Heart left ventricle (tissue), 16 donors: ENCODE measurements around the gene TBC1D2. TPM values are rescaled to one million over a fixed set of nuclear protein-coding genes. Genes with fewer than 3 reads are reported as not detected.

Experiments
- ATAC-seq, 4 donors: fragments of 200-7000 bp; cut with Tn5 transposase; one replicate each; pipeline ENCODE4 v1.9.1; 2020 to 2022; ENCODE audit warnings: moderate library complexity in 4 of 4, mild to moderate bottlenecking in 3 of 4, moderate number of reproducible peaks in 1 of 4
- DNase-seq, 5 donors: peaks; one replicate each; pipeline ENCODE4 v3.0.0-alpha.2; 2020
- H3K27ac ChIP-seq, 12 donors: fragments of 200-600 bp; sonication (generic) in 4 of 12; one replicate each; pipeline versions ENCODE4 v1.5.0 to v1.8.0; 2016 to 2022; ENCODE audit warnings: mild to moderate bottlenecking in 2 of 12
- H3K27me3 ChIP-seq, 9 donors: fragments of 200-600 bp; sonication (generic) in 2 of 9; one replicate each; pipeline versions ENCODE4 v1.5.1 to v1.8.0; 2016 to 2022; ENCODE audit warnings: mild to moderate bottlenecking in 3 of 9
- H3K36me3 ChIP-seq, 9 donors: fragments of 200-600 bp; sonication (generic) in 2 of 9; one replicate each; pipeline versions ENCODE4 v1.5.0 to v1.8.0; 2018 to 2022; ENCODE audit warnings: mild to moderate bottlenecking in 2 of 9
- H3K4me1 ChIP-seq, 12 donors: fragments of 200-600 bp; sonication (generic) in 4 of 12; one replicate each; pipeline versions ENCODE4 v1.5.0 to v1.8.0; 2016 to 2022; ENCODE audit warnings: mild to moderate bottlenecking in 3 of 12
- H3K4me3 ChIP-seq, 12 donors: fragments of 200-600 bp; sonication (generic) in 4 of 12; one replicate each; pipeline versions ENCODE4 v1.5.0 to v1.8.0; 2017 to 2022; ENCODE audit warnings: mild to moderate bottlenecking in 9 of 12, moderate library complexity in 4 of 12
- H3K9me3 ChIP-seq, 12 donors: fragments of 200-600 bp; sonication (generic) in 4 of 12; one replicate each; pipeline versions ENCODE4 v1.5.0 to v1.8.0; 2016 to 2022; ENCODE audit warnings: mild to moderate bottlenecking in 1 of 12
- POLR2A ChIP-seq, 2 donors: fragments of 450-650 bp; IDR thresholded peaks; one replicate each; pipeline ENCODE4 v1.6.1; 2017; ENCODE audit warnings: antibody characterized with exemption in 2 of 2, mild to moderate bottlenecking in 2 of 2, moderate library complexity in 2 of 2
- WGBS, 4 donors: extraction: QIAGEN DNeasy Blood & Tissue Kit in 2 of 4; methylation state at CpG; one replicate each; pipeline versions ENCODE4 v1.1.5 to v1.1.7; 2013 to 2018; 5-methylcytosine and 5-hydroxymethylcytosine counted together
- intact Hi-C, 10 donors: fragments of 100-400 bp; cut with DNase I; formaldehyde crosslinking; loops; one replicate each; pipeline versions ENCODE4 v1.11.1 to v1.14.2; 2022
- polyA plus RNA-seq, 2 donors: library from polyadenylated mRNA; stranded (reverse); fragments of 200-250 nt; gene quantifications; one replicate each; pipeline ENCODE4 v1.2.3, GENCODE V29; 2013
- total RNA-seq, 9 donors: library from RNA; depleted of rRNA in 2 of 9; stranded (reverse); fragments of >200 nt in 2 of 9; fragmentation: NEBNext Ultra II Directional in 3 of 9; extraction: Animal tissue kit (Norgen Biotek cat#: 25700) in 3 of 9; gene quantifications; one replicate each; pipeline versions ENCODE4 v1.1.0 to v1.2.4, GENCODE V29; 2016 to 2023
- TF ChIP-seq, protein P1 (sequence below), 12 donors: fragments of 200-600 bp; sonication (generic) in 4 of 12; IDR thresholded peaks; one replicate each; pipeline versions ENCODE4 v1.5.0 to v1.8.0; 2018 to 2022; ENCODE audit warnings: antibody characterized with exemption in 12 of 12, mild to moderate bottlenecking in 5 of 12
- donor health status: ischemic (EF 13 %, LVEDD 7.1; RV severe dilation, severe dysfunction).
- donor health status: healthy with polysubstance abuse.
- donor health status: DM: no; HTN: yes; CAD: no.
- donor health status: DM: no; HTN: no; CAD: no.
- donor health status: ischemic (EF 25% LVEDD 6.9; RV normal size, moderate dysfunction).
- donor health status: ischemic (EF 25% LVEDD 5.7; RV mildly dilated, moderate dysfunction).
- donor health status: healthy.
- donor health status: DM: yes; HTN: yes; CAD: no.
- donor health status: ischemic (EF 35%, LVEDD 5.7; RV mildly dilated, moderate dysfunction).
- donor health status: nonischemic (EF 11% LVEDD 7.7; RV severe dilation, severe dysfunction).
- donor health status: DM: yes; HTN: yes; CAD: no.
- donor health status: PGD.
- donor health status: ischemic (EF 29% LVEDD 5.4; RV normal size, mild dysfunction).
- donor health status: nonischemic (EF 23%, LVEDD 6.1; RV moderate dilation, normal function).

TBC1D2 gene
- total and polyA plus RNA-seq, 11 donors: 1.1 to 9.4 (median 2.2) TPM

DNA sequence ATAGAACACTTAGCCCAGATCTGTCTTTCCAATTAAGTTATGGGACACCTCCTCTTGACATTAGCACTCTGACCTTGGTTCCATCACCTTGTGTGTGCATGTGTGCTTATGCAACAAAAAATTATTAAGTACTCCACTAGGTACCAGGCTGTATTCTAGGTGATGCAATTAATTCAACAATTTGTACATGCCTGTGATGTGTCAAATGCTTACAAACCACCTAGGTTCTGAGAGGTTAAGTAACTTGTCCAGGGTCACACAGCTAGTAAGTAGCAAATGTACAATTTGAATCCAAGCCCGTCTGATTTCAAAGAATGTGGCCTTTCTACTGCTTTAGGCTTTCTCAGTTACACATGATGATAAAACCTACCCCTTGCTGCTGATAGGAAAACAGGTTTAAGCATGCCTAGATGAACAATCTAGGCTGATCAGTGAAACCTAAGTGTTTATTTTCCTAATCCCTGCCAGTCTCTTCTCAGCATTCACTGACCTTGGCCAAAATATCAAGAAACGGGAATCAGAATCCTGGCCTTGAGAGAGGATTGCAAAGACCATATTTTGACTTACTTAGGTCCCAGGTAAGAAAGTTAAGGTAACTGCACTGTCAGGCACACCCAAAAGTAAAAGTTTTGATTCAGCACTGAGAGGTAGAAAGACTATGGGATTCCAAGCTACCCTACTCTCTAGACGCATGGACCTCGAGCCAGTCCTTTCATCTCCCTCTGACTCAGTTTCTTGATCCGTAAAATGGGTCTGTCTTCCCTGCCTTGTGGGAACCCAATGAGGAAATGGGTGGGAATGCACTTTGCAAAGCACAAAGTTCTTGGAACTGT lies 1.0 kb downstream of the TBC1D2 start:
- peaks cover 0 to 61% (median 16%) of the 10 kb centered on the region in 12 donors for H3K4me1 ChIP-seq

GRCh38 chr9:98253565-98253964 lies 1.9 kb downstream of the TBC1D2 start:
- H3K4me3 ChIP-seq: peak overlapping the region in 1 of 12 donors; percentile 97
- TF ChIP-seq, protein P1, sequence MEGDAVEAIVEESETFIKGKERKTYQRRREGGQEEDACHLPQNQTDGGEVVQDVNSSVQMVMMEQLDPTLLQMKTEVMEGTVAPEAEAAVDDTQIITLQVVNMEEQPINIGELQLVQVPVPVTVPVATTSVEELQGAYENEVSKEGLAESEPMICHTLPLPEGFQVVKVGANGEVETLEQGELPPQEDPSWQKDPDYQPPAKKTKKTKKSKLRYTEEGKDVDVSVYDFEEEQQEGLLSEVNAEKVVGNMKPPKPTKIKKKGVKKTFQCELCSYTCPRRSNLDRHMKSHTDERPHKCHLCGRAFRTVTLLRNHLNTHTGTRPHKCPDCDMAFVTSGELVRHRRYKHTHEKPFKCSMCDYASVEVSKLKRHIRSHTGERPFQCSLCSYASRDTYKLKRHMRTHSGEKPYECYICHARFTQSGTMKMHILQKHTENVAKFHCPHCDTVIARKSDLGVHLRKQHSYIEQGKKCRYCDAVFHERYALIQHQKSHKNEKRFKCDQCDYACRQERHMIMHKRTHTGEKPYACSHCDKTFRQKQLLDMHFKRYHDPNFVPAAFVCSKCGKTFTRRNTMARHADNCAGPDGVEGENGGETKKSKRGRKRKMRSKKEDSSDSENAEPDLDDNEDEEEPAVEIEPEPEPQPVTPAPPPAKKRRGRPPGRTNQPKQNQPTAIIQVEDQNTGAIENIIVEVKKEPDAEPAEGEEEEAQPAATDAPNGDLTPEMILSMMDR (IDR thresholded peaks at IDR 0.05): no peak
- no peak for TF ChIP-seq POLR2A (IDR thresholded peaks at IDR 0.05)
- peaks cover 0 to 7% (median 0%) of the 10 kb centered on the region in 9 donors for H3K36me3 ChIP-seq
- 82 to 87% (median 84%) methylated on average over 3 of the region's 3 CpGs for WGBS, 4 donors
- DNase-seq (no peak), ATAC-seq (no peak)
- intact Hi-C loops: loop anchor here in 1 of 10 donors (10.0 kb wide), 1 partner anchor 549 kb away; no protein-coding TSS in a partner anchor
- H3K9me3 ChIP-seq: no peaks in the 10 kb centered on the region
- H3K4me1 ChIP-seq: peaks cover 0 to 70% (median 17%) of the 10 kb centered on the region in 12 donors
- no peaks in the 10 kb centered on the region for H3K27me3 ChIP-seq
- H3K27ac ChIP-seq: no peak overlapping the region

More for the DNA sequence above, 1.0 kb downstream of the TBC1D2 start:
- peak overlapping the region in 11 of 12 donors; percentile 58 to 97 (median 78) for H3K4me3 ChIP-seq
- H3K9me3 ChIP-seq: no peaks in the 10 kb centered on the region
- intact Hi-C loops: loop anchor here in 6 of 10 donors (2.0 to 10.0 kb wide), 5 partner anchors 177 to 550 kb away; partner anchors contain the start of genes ANP32B (in 3 of the 6), TRMO (in 2 of the 6) and NANS (in 1 of the 6)
- DNase-seq (no peak), ATAC-seq (no peak)
- peak overlapping the region in 5 of 12 donors; percentile 89 to 98 (median 94) for H3K27ac ChIP-seq
- WGBS, 4 donors: 55 to 68% (median 59%) methylated on average over 5 of the region's 5 CpGs
- H3K36me3 ChIP-seq: peaks cover 0 to 7% (median 0%) of the 10 kb centered on the region in 9 donors
- H3K27me3 ChIP-seq: no peaks in the 10 kb centered on the region
- TF ChIP-seq, protein P1 (IDR thresholded peaks at IDR 0.05): no peak
- no peak for TF ChIP-seq POLR2A (IDR thresholded peaks at IDR 0.05)

DNA sequence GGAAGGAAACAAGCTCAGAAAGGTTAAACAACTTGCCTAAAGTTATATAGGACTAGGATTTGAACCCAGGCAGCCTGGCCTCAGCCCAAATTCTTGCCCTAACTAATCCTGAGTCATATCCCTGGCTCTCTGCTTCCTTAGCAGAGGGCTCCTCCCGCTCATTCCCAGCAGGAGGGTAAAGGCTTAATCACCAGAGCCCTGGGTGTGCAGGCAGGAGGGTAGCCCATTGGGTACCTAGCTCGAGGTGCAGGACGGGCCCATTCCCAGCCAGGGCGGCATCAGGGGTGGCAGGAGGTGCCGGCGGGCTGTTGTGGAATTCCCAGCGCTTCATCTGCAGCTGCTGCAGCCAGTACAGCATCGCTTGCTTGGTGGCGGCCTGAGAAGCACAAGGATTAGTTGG lies 3.9 kb downstream of the TBC1D2 start:
- intact Hi-C loops: loop anchor here in 1 of 10 donors (10.0 kb wide), 1 partner anchor 547 kb away; no protein-coding TSS in a partner anchor
- peak in 1 of 5 donors; percentile 34 for DNase-seq
- Histone ChIP-seq H3K27me3 (no peaks in the 10 kb centered on the region), H3K4me3 (no peak overlapping the region), H3K4me1 (peaks cover 0 to 78% (median 19%) of the 10 kb centered on the region in 12 donors), H3K27ac (peak overlapping the region in 2 of 12 donors; percentile 5 to 94), H3K36me3 (peaks cover 0 to 7% (median 0%) of the 10 kb centered on the region in 9 donors), H3K9me3 (no peaks in the 10 kb centered on the region)
- WGBS, 4 donors: 87 to 95% (median 90%) methylated on average over 7 to 9 of the region's 9 CpGs
- TF ChIP-seq, protein P1 (IDR thresholded peaks at IDR 0.05): no peak
- TF ChIP-seq POLR2A (IDR thresholded peaks at IDR 0.05): no peak
- ATAC-seq: no peak

- TF ChIP-seq, protein P1 (IDR thresholded peaks at IDR 0.05): no peak
- TF ChIP-seq POLR2A (IDR thresholded peaks at IDR 0.05): no peak
- ATAC-seq (no peak), DNase-seq (no peak)
- intact Hi-C loops: loop anchor here in 1 of 10 donors (10.0 kb wide), 1 partner anchor 545 kb away; no protein-coding TSS in a partner anchor
- peak overlapping the region in 1 of 12 donors; percentile 94 for H3K27ac ChIP-seq
- no peak overlapping the region for H3K4me3 ChIP-seq
- WGBS, 4 donors: 52 to 65% (median 61%) methylated on average over 2 of the region's 2 CpGs
- H3K9me3 ChIP-seq: no peaks in the 10 kb centered on the region
- H3K27me3 ChIP-seq: no peaks in the 10 kb centered on the region
- peaks cover 0 to 7% (median 0%) of the 10 kb centered on the region in 9 donors for H3K36me3 ChIP-seq
- H3K4me1 ChIP-seq: peaks cover 0 to 71% (median 13%) of the 10 kb centered on the region in 12 donors
Measured at GRCh38 chr9:98249771-98250170, 5.7 kb downstream of the TBC1D2 start.
